ENCODE results near the gene PEAR1.

Gene PEAR1

DNA sequence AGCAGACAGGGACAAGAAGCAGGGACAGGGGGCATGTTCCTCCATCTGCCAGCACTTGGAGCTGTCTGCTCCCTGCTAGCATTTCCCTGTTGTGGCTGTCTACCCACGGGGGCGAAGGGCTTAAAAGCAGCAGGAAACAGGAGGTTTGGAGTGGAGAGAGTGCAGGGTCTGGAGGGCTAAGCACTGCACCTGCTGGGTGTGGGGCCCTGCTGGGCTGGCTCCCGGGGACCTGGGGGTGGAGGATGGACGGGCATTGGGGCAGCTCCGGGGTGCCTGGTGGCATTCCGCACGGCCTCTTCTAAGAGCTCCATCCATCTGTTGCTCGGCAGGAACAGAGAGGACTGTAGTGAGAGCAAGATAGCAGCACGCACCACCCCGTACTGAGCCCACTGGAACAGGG is 48.2 kb downstream of the PEAR1 start:
- no peaks in the 10 kb centered on the region for H3K79me2 ChIP-seq (ENCODE audit: control insufficient read depth, insufficient read depth, low read length, poor library complexity)
- H3K23ac ChIP-seq (ENCODE audit: low read length): no peak overlapping the region
- H4K91ac ChIP-seq (ENCODE audit: low read depth, low read length): no peak overlapping the region
- H3K9ac ChIP-seq (ENCODE audit: low read length): no peak overlapping the region
- no peak overlapping the region for H3K4me2 ChIP-seq (ENCODE audit: low read length)
- no peak overlapping the region for H2AK5ac ChIP-seq (ENCODE audit: low read length)
- no peak overlapping the region for H3K18ac ChIP-seq (ENCODE audit: low read length)
- DNase-seq: no peak
- no peaks in the 10 kb centered on the region for H3K9me3 ChIP-seq (ENCODE audit: insufficient read depth, low read depth, low read length)
- no peaks in the 10 kb centered on the region for H3K4me1 ChIP-seq (ENCODE audit: control insufficient read depth in 1 of 2, insufficient read depth in 2 of 2, low read length in 2 of 2)
- no peak overlapping the region for H4K12ac ChIP-seq (ENCODE audit: low read depth, low read length)
- no peak overlapping the region for H3K14ac ChIP-seq (ENCODE audit: low read length)
- H3K36me3 ChIP-seq (ENCODE audit: control insufficient read depth in 1 of 2, insufficient read depth in 2 of 2, low read length in 2 of 2): peaks cover 72 to 94% of the 10 kb centered on the region in 2 experiments
- H4K8ac ChIP-seq (ENCODE audit: low read depth, low read length): no peak overlapping the region
- no peak overlapping the region for H2AFZ ChIP-seq (ENCODE audit: insufficient read depth, low read length, poor library complexity)
- no peak overlapping the region for H3K4me3 ChIP-seq (ENCODE audit: low read depth, low read length)
- H2BK12ac ChIP-seq (ENCODE audit: low read length): no peak overlapping the region
- H3K4ac ChIP-seq (ENCODE audit: low read depth, low read length): no peak overlapping the region
- H3K27ac ChIP-seq (ENCODE audit: low read depth, low read length): no peak overlapping the region
- H3K79me1 ChIP-seq (ENCODE audit: low read length): no peaks in the 10 kb centered on the region
- no CpG with 5 or more reads among the region's 10 CpGs for whole genome bisulfite sequencing (ENCODE audit: extremely low coverage, insufficient coverage, insufficient read length)
- no peak overlapping the region for H2BK120ac ChIP-seq (ENCODE audit: insufficient read depth, low read length, poor library complexity)
- H3K27me3 ChIP-seq (ENCODE audit: insufficient read depth, low read length): no peaks in the 10 kb centered on the region
- no peak overlapping the region for H2BK5ac ChIP-seq (ENCODE audit: low read depth, low read length, poor library complexity)

DNA sequence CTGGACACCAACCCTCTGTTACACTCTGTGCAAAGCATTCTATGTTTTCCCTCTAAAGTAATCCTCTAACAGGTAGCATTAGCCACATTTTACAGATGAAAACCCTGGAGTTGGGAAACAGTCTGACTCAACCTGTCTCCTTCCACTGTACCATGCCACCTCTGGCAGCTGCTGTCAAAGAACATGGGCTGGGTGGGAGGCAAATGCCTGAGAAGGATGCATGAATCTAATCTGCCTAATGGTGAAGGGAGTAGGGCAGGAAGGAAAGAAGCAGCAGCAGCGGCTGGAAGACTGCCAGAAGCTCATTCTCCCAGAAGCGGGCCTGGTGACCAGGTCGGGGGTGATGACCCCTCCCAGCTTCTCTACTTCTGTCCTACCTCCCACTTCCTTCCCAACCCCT is 48.7 kb downstream of the PEAR1 start:
- Histone ChIP-seq H3K14ac (ENCODE audit: low read length) (no peak overlapping the region), H3K4ac (ENCODE audit: low read depth, low read length) (no peak overlapping the region), H3K79me2 (ENCODE audit: control insufficient read depth, insufficient read depth, low read length, poor library complexity) (no peaks in the 10 kb centered on the region), H3K79me1 (ENCODE audit: low read length) (no peaks in the 10 kb centered on the region), H2AK5ac (ENCODE audit: low read length) (no peak overlapping the region), H2BK120ac (ENCODE audit: insufficient read depth, low read length, poor library complexity) (no peak overlapping the region), H3K4me3 (ENCODE audit: low read depth, low read length) (no peak overlapping the region), H2AFZ (ENCODE audit: insufficient read depth, low read length, poor library complexity) (no peak overlapping the region), H3K9ac (ENCODE audit: low read length) (no peak overlapping the region), H3K27ac (ENCODE audit: low read depth, low read length) (no peak overlapping the region), H3K4me1 (ENCODE audit: control insufficient read depth in 1 of 2, insufficient read depth in 2 of 2, low read length in 2 of 2) (no peaks in the 10 kb centered on the region), H3K36me3 (ENCODE audit: control insufficient read depth in 1 of 2, insufficient read depth in 2 of 2, low read length in 2 of 2) (peaks cover 72 to 94% of the 10 kb centered on the region in 2 experiments), H3K23ac (ENCODE audit: low read length) (no peak overlapping the region), H4K12ac (ENCODE audit: low read depth, low read length) (no peak overlapping the region), H4K91ac (ENCODE audit: low read depth, low read length) (no peak overlapping the region), H3K27me3 (ENCODE audit: insufficient read depth, low read length) (no peaks in the 10 kb centered on the region), H2BK12ac (ENCODE audit: low read length) (no peak overlapping the region), H3K18ac (ENCODE audit: low read length) (no peak overlapping the region), H4K8ac (ENCODE audit: low read depth, low read length) (no peak overlapping the region), H3K4me2 (ENCODE audit: low read length) (no peak overlapping the region), H3K9me3 (ENCODE audit: insufficient read depth, low read depth, low read length) (no peaks in the 10 kb centered on the region), H2BK5ac (ENCODE audit: low read depth, low read length, poor library complexity) (no peak overlapping the region)
- DNase-seq: no peak
- WGBS (ENCODE audit: extremely low coverage, insufficient coverage, insufficient read length): no CpG with 5 or more reads among the region's 3 CpGs

DNA sequence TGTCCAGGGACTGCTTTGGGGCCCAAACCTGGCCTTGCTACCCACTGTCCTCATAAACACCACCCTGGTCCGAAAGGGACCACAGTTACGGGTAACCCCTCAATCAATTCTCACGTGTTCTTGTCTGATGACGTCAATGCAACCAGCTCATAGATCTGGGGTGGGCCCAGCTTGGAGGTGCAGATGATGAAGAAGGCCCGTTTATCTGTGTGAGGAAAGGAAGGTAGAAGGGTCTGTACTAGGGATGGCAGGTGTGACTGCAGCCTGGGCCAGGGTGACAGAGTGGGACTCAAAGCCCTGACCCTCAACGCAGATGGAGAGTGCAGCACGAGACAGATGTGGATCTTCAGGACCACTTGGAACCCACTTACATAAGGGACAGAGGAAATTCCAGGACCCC is 49.1 kb downstream of the PEAR1 start:
- Histone ChIP-seq H3K14ac (ENCODE audit: low read length) (no peak overlapping the region), H4K8ac (ENCODE audit: low read depth, low read length) (no peak overlapping the region), H3K4me2 (ENCODE audit: low read length) (no peak overlapping the region), H4K91ac (ENCODE audit: low read depth, low read length) (no peak overlapping the region), H2BK12ac (ENCODE audit: low read length) (no peak overlapping the region), H3K4me1 (ENCODE audit: control insufficient read depth in 1 of 2, insufficient read depth in 2 of 2, low read length in 2 of 2) (no peaks in the 10 kb centered on the region), H3K36me3 (ENCODE audit: control insufficient read depth in 1 of 2, insufficient read depth in 2 of 2, low read length in 2 of 2) (peaks cover 72 to 93% of the 10 kb centered on the region in 2 experiments), H2AK5ac (ENCODE audit: low read length) (no peak overlapping the region), H3K9ac (ENCODE audit: low read length) (no peak overlapping the region), H3K9me3 (ENCODE audit: insufficient read depth, low read depth, low read length) (no peaks in the 10 kb centered on the region), H3K27me3 (ENCODE audit: insufficient read depth, low read length) (no peaks in the 10 kb centered on the region), H3K4me3 (ENCODE audit: low read depth, low read length) (no peak overlapping the region), H3K27ac (ENCODE audit: low read depth, low read length) (no peak overlapping the region), H4K12ac (ENCODE audit: low read depth, low read length) (no peak overlapping the region), H3K23ac (ENCODE audit: low read length) (no peak overlapping the region), H2BK120ac (ENCODE audit: insufficient read depth, low read length, poor library complexity) (no peak overlapping the region), H3K79me1 (ENCODE audit: low read length) (no peaks in the 10 kb centered on the region), H3K79me2 (ENCODE audit: control insufficient read depth, insufficient read depth, low read length, poor library complexity) (no peaks in the 10 kb centered on the region), H2AFZ (ENCODE audit: insufficient read depth, low read length, poor library complexity) (no peak overlapping the region), H3K18ac (ENCODE audit: low read length) (no peak overlapping the region), H2BK5ac (ENCODE audit: low read depth, low read length, poor library complexity) (no peak overlapping the region), H3K4ac (ENCODE audit: low read depth, low read length) (no peak overlapping the region)
- no CpG with 5 or more reads among the region's 7 CpGs for WGBS (ENCODE audit: extremely low coverage, insufficient coverage, insufficient read length)
- DNase-seq: no peak

DNA sequence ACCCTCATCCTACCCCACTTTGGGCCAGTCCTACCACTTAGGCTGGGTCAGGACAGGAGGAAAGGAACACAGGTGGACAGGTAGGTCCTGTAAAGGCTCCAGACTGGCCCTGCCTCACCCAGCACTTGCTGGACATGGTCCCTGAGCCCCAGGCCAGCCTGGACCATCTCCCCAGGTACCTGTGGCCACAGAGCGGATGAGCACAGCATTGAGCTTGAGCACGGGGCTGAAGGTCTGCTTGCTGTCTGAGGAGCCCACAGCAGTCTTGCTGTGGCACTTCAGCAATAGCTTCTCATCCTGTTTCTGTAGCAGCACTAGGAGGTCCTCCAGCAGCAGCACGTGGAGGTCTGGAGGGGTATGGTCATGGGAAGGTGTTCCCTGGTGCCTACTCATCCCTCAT is 50.2 kb downstream of the PEAR1 start:
- Histone ChIP-seq H3K27ac (ENCODE audit: low read depth, low read length) (no peak overlapping the region), H3K79me1 (ENCODE audit: low read length) (no peaks in the 10 kb centered on the region), H4K91ac (ENCODE audit: low read depth, low read length) (no peak overlapping the region), H3K23ac (ENCODE audit: low read length) (peak overlapping the region; percentile 34), H3K4ac (ENCODE audit: low read depth, low read length) (no peak overlapping the region), H3K9ac (ENCODE audit: low read length) (no peak overlapping the region), H3K14ac (ENCODE audit: low read length) (no peak overlapping the region), H3K4me1 (ENCODE audit: control insufficient read depth in 1 of 2, insufficient read depth in 2 of 2, low read length in 2 of 2) (no peaks in the 10 kb centered on the region), H3K27me3 (ENCODE audit: insufficient read depth, low read length) (no peaks in the 10 kb centered on the region), H2AFZ (ENCODE audit: insufficient read depth, low read length, poor library complexity) (no peak overlapping the region), H3K18ac (ENCODE audit: low read length) (no peak overlapping the region), H2BK5ac (ENCODE audit: low read depth, low read length, poor library complexity) (no peak overlapping the region), H3K4me2 (ENCODE audit: low read length) (no peak overlapping the region), H2AK5ac (ENCODE audit: low read length) (no peak overlapping the region), H2BK12ac (ENCODE audit: low read length) (no peak overlapping the region), H3K79me2 (ENCODE audit: control insufficient read depth, insufficient read depth, low read length, poor library complexity) (no peaks in the 10 kb centered on the region), H3K9me3 (ENCODE audit: insufficient read depth, low read depth, low read length) (no peaks in the 10 kb centered on the region), H2BK120ac (ENCODE audit: insufficient read depth, low read length, poor library complexity) (no peak overlapping the region), H3K4me3 (ENCODE audit: low read depth, low read length) (no peak overlapping the region), H3K36me3 (ENCODE audit: control insufficient read depth in 1 of 2, insufficient read depth in 2 of 2, low read length in 2 of 2) (peaks cover 70 to 92% of the 10 kb centered on the region in 2 experiments), H4K8ac (ENCODE audit: low read depth, low read length) (no peak overlapping the region), H4K12ac (ENCODE audit: low read depth, low read length) (no peak overlapping the region)
- WGBS (ENCODE audit: extremely low coverage, insufficient coverage, insufficient read length): no CpG with 5 or more reads among the region's 3 CpGs
- DNase-seq: no peak

Data from trophoblast cell (in vitro differentiated cells and primary cell).